T-helper 2 cell treated with Interferon-gamma antibody and Interleukin-4, amounts not matched to agents 5 μg/mL and 100 μg/mL, for 36 hours (primary cell): ENCODE measurements around the gene HBM.
"Not testable (repeated sequence)": the region's sequence is repeated elsewhere in the genome, so short reads cannot be mapped to it uniquely, and the experiment has no call there.

Source experiments
- DNase-seq: peaks from one replicate; pipeline ENCODE4 v3.0.0; 2021; ENCODE audit warnings: low spot score
- H3K27ac Mint-ChIP-seq: one replicate; pipeline ENCODE4 v1.8.0; 2021; ENCODE audit warnings: mild to moderate bottlenecking, mixed read lengths
- H3K27me3 Mint-ChIP-seq: one replicate; pipeline ENCODE4 v1.8.0; 2021; ENCODE audit warnings: low read depth, mixed read lengths
- H3K36me3 Mint-ChIP-seq: one replicate; pipeline ENCODE4 v1.8.0; 2021; ENCODE audit warnings: low read depth, mixed read lengths
- H3K4me1 Mint-ChIP-seq: one replicate; pipeline ENCODE4 v1.8.0; 2021; ENCODE audit warnings: low read depth, mixed read lengths
- H3K4me3 Mint-ChIP-seq: one replicate; pipeline ENCODE4 v1.8.0; 2022; ENCODE audit warnings: mild to moderate bottlenecking, moderate library complexity, mixed read lengths
- H3K9me3 Mint-ChIP-seq: one replicate; pipeline ENCODE4 v1.8.0; 2021; ENCODE audit warnings: mixed read lengths

Gene HBM

GRCh38 chr16:194516-194915 is 28.7 kb downstream of the HBM start:
- Mint-ChIP-seq H3K36me3 (peaks cover 52% of the 10 kb centered on the region), H3K27me3 (no peaks in the 10 kb centered on the region), H3K4me3 (no peak overlapping the region), H3K27ac (no peak overlapping the region), H3K9me3 (no peaks in the 10 kb centered on the region), H3K4me1 (no peaks in the 10 kb centered on the region)
- no peak for DNase-seq

- no peak for DNase-seq
- H3K27me3 Mint-ChIP-seq, result no peaks in the 10 kb centered on the region
- H3K4me3 Mint-ChIP-seq, result no peak overlapping the region
- no peaks in the 10 kb centered on the region for H3K9me3 Mint-ChIP-seq
- peaks cover 38% of the 10 kb centered on the region for H3K36me3 Mint-ChIP-seq
- H3K27ac Mint-ChIP-seq, result no peak overlapping the region
- no peaks in the 10 kb centered on the region for H3K4me1 Mint-ChIP-seq
Observed at GRCh38 chr16:200388-200787, 34.6 kb downstream of the HBM start.

- no peak overlapping the region for H3K4me3 Mint-ChIP-seq
- H3K9me3 Mint-ChIP-seq, result no peaks in the 10 kb centered on the region
- H3K4me1 Mint-ChIP-seq, result peaks cover 5% of the 10 kb centered on the region
- peaks cover 40% of the 10 kb centered on the region for H3K36me3 Mint-ChIP-seq
- H3K27ac Mint-ChIP-seq, result no peak overlapping the region
- DNase-seq, result no peak
- H3K27me3 Mint-ChIP-seq, result no peaks in the 10 kb centered on the region
Observed at GRCh38 chr16:203246-203645, 37.5 kb downstream of the HBM start.

- not testable (repeated sequence) for DNase-seq, H3K27ac Mint-ChIP-seq, H3K9me3 Mint-ChIP-seq, H3K4me3 Mint-ChIP-seq, H3K27me3 Mint-ChIP-seq, H3K4me1 Mint-ChIP-seq
- peaks cover 40% of the 10 kb centered on the region for H3K36me3 Mint-ChIP-seq
Observed at GRCh38 chr16:204046-204445, 38.3 kb downstream of the HBM start.

GRCh38 chr16:209359-209758 is 43.6 kb downstream of the HBM start:
- not testable (repeated sequence) for H3K4me1 Mint-ChIP-seq, H3K9me3 Mint-ChIP-seq, DNase-seq, H3K27ac Mint-ChIP-seq, H3K4me3 Mint-ChIP-seq, H3K27me3 Mint-ChIP-seq
- H3K36me3 Mint-ChIP-seq, result peaks cover 35% of the 10 kb centered on the region

GRCh38 chr16:211631-212180 is 45.9 kb downstream of the HBM start:
- not testable (repeated sequence) for H3K4me1 Mint-ChIP-seq, H3K27me3 Mint-ChIP-seq, DNase-seq, H3K4me3 Mint-ChIP-seq, H3K9me3 Mint-ChIP-seq, H3K27ac Mint-ChIP-seq
- H3K36me3 Mint-ChIP-seq, result peaks cover 21% of the 10 kb centered on the region

GRCh38 chr16:212999-213398 is 47.2 kb downstream of the HBM start:
- H3K27me3 Mint-ChIP-seq, result no peaks in the 10 kb centered on the region
- no peak overlapping the region for H3K27ac Mint-ChIP-seq
- H3K9me3 Mint-ChIP-seq, result no peaks in the 10 kb centered on the region
- H3K4me1 Mint-ChIP-seq, result no peaks in the 10 kb centered on the region
- H3K4me3 Mint-ChIP-seq, result no peak overlapping the region
- H3K36me3 Mint-ChIP-seq, result peaks cover 21% of the 10 kb centered on the region
- no peak for DNase-seq
